Ascending aorta (tissue), 2 donors: ENCODE results near the gene SLC28A1. TPM values are rescaled to one million over a fixed set of nuclear protein-coding genes. Genes with fewer than 3 reads are reported as not detected.

ENCODE experiments used
- DNase-seq, 2 donors: peaks; one replicate each; pipeline ENCODE4 v3.0.0-alpha.2; 2019; ENCODE audit warnings: low spot score in 2 of 2
- H3K27ac ChIP-seq, 2 donors: fragments of 200-600 bp; sonication (generic); one replicate each; pipeline ENCODE4 v1.5.1; 2016 to 2017; ENCODE audit warnings: mild to moderate bottlenecking in 1 of 2
- H3K27me3 ChIP-seq: fragments of 200-600 bp; sonication (generic); one replicate; pipeline ENCODE4 v1.5.1; 2017
- H3K36me3 ChIP-seq, 2 donors: fragments of 200-600 bp; sonication (generic); one replicate each; pipeline ENCODE4 v1.5.1; 2016
- H3K4me1 ChIP-seq, 2 donors: fragments of 200-600 bp; sonication (generic); one replicate each; pipeline ENCODE4 v1.5.1; 2016 to 2017; ENCODE audit warnings: mild to moderate bottlenecking in 1 of 2
- H3K4me3 ChIP-seq, 2 donors: fragments of 200-600 bp; sonication (generic); one replicate each; pipeline ENCODE4 v1.5.1; 2016 to 2017; ENCODE audit warnings: mild to moderate bottlenecking in 1 of 2
- H3K9me3 ChIP-seq, 2 donors: fragments of 200-600 bp; sonication (generic); one replicate each; pipeline ENCODE4 v1.5.1; 2016
- CTCF ChIP-seq, 3 experiments: fragments of 200-600 bp in 2 of 3; fragments of 450-650 bp in 1 of 3; sonication (generic) in 2 of 3; IDR thresholded peaks; one replicate each; pipeline ENCODE4 v1.5.1; 2016 to 2019; ENCODE audit warnings: antibody characterized with exemption in 3 of 3, mild to moderate bottlenecking in 1 of 3, moderate library complexity in 1 of 3
- intact Hi-C: fragments of 100-400 bp; cut with DNase I; formaldehyde crosslinking; loops from one replicate; pipeline ENCODE4 v1.15.1; 2023
- total RNA-seq: library from RNA; depleted of rRNA; stranded (reverse); fragments of >200 nt; gene quantifications from one replicate; pipeline ENCODE4 v1.1.0, GENCODE V29; 2016

SLC28A1 gene
- total RNA-seq, 1 donor from 2014 or later = not detected

GRCh38 chr15:84929795-84930603 is 45.5 kb downstream of the SLC28A1 start:
- intact Hi-C loops = loop anchor here (2.0 to 5.0 kb wide), 3 partner anchors 88 to 341 kb away; partner anchors contain the start of gene SEC11A
- no peak for TF ChIP-seq CTCF (IDR thresholded peaks at IDR 0.05)
- Histone ChIP-seq H3K36me3 (no peaks in the 10 kb centered on the region), H3K27ac (no peak overlapping the region), H3K27me3 (no peaks in the 10 kb centered on the region), H3K9me3 (no peaks in the 10 kb centered on the region), H3K4me1 (peaks cover 3 to 14% of the 10 kb centered on the region in 2 donors), H3K4me3 (no peak overlapping the region)
- DNase-seq = no peak

GRCh38 chr15:84934942-84935729 is 50.7 kb downstream of the SLC28A1 start:
- no peak for DNase-seq
- H3K4me1 ChIP-seq = no peaks in the 10 kb centered on the region
- no peak overlapping the region for H3K27ac ChIP-seq
- intact Hi-C loops = no loop called here
- H3K36me3 ChIP-seq = no peaks in the 10 kb centered on the region
- H3K9me3 ChIP-seq = no peaks in the 10 kb centered on the region
- TF ChIP-seq CTCF (IDR thresholded peaks at IDR 0.05) = no peak
- H3K4me3 ChIP-seq = no peak overlapping the region
- H3K27me3 ChIP-seq = no peaks in the 10 kb centered on the region

- intact Hi-C loops = no loop called here
- Histone ChIP-seq H3K4me3 (no peak overlapping the region), H3K4me1 (no peaks in the 10 kb centered on the region), H3K27me3 (no peaks in the 10 kb centered on the region), H3K27ac (no peak overlapping the region), H3K36me3 (no peaks in the 10 kb centered on the region), H3K9me3 (no peaks in the 10 kb centered on the region)
- no peak for DNase-seq
- no peak for TF ChIP-seq CTCF (IDR thresholded peaks at IDR 0.05)
Observed at GRCh38 chr15:84937144-84937543, 52.7 kb downstream of the SLC28A1 start.

- DNase-seq = no peak
- Histone ChIP-seq H3K27ac (no peak overlapping the region), H3K9me3 (no peaks in the 10 kb centered on the region), H3K4me3 (no peak overlapping the region), H3K4me1 (no peaks in the 10 kb centered on the region), H3K27me3 (no peaks in the 10 kb centered on the region), H3K36me3 (no peaks in the 10 kb centered on the region)
- TF ChIP-seq CTCF (IDR thresholded peaks at IDR 0.05) = no peak
- intact Hi-C loops = no loop called here
Observed at GRCh38 chr15:84938726-84939125, 54.3 kb downstream of the SLC28A1 start.

- no peaks in the 10 kb centered on the region for H3K4me1 ChIP-seq
- no peak for TF ChIP-seq CTCF (IDR thresholded peaks at IDR 0.05)
- no peaks in the 10 kb centered on the region for H3K9me3 ChIP-seq
- no peak overlapping the region for H3K27ac ChIP-seq
- H3K36me3 ChIP-seq = no peaks in the 10 kb centered on the region
- H3K27me3 ChIP-seq = no peaks in the 10 kb centered on the region
- intact Hi-C loops = no loop called here
- no peak overlapping the region for H3K4me3 ChIP-seq
- DNase-seq = no peak
Observed at GRCh38 chr15:84940399-84940798, 55.9 kb downstream of the SLC28A1 start.
